Keratinocyte (primary cell): ENCODE measurements around the gene ERBB4.

Experiments
- EZH2 ChIP-seq: IDR thresholded peaks from one replicate; pipeline ENCODE4 v1.6.1; 2012; ENCODE audit warnings: inconsistent platforms, mild to moderate bottlenecking, low read length, moderate library complexity
- TF ChIP-seq, protein P1 (sequence below), 3 experiments: IDR thresholded peaks in 1 of 3; conservative IDR thresholded peaks in 1 of 3; optimal IDR thresholded peaks in 1 of 3; 2 replicates in 2 of 3; 3 replicates in 1 of 3; pipeline versions ENCODE3 to v1.5.1; 2011; ENCODE audit warnings: low read length in 3 of 3, mild to moderate bottlenecking in 3 of 3, moderate library complexity in 2 of 3, control low read depth in 1 of 3, inconsistent platforms in 1 of 3; ENCODE audit not compliant: insufficient read depth in 2 of 3; ENCODE audit errors: extremely low read depth in 1 of 3

GRCh38 chr2:212015588-212015987 is 523.0 kb downstream of the ERBB4 start:
- TF ChIP-seq, protein P1, sequence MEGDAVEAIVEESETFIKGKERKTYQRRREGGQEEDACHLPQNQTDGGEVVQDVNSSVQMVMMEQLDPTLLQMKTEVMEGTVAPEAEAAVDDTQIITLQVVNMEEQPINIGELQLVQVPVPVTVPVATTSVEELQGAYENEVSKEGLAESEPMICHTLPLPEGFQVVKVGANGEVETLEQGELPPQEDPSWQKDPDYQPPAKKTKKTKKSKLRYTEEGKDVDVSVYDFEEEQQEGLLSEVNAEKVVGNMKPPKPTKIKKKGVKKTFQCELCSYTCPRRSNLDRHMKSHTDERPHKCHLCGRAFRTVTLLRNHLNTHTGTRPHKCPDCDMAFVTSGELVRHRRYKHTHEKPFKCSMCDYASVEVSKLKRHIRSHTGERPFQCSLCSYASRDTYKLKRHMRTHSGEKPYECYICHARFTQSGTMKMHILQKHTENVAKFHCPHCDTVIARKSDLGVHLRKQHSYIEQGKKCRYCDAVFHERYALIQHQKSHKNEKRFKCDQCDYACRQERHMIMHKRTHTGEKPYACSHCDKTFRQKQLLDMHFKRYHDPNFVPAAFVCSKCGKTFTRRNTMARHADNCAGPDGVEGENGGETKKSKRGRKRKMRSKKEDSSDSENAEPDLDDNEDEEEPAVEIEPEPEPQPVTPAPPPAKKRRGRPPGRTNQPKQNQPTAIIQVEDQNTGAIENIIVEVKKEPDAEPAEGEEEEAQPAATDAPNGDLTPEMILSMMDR (optimal IDR thresholded peaks at IDR 0.05 in 1 of 3, IDR thresholded peaks at IDR 0.05 in 1 of 3, conservative IDR thresholded peaks at IDR 0.05 in 1 of 3; ENCODE audit: extremely low read depth in 1 of 3, insufficient read depth in 2 of 3, low read length in 3 of 3) = no peak
- no peak for TF ChIP-seq EZH2
